Gastrocnemius medialis (tissue), 4 donors: Measurements from ENCODE around the gene EPHX1.

Experiments
- CTCF ChIP-seq, 5 experiments: fragments of 450-650 bp in 3 of 5; fragments of 200-600 bp in 2 of 5; sonication (generic) in 2 of 5; IDR thresholded peaks in 4 of 5; conservative IDR thresholded peaks in 1 of 5; 1 replicate in 4 of 5; 2 replicates in 1 of 5; pipeline ENCODE4 v1.5.1; 2016 to 2019; ENCODE audit warnings: antibody characterized with exemption in 5 of 5, mild to moderate bottlenecking in 3 of 5, moderate library complexity in 3 of 5
- POLR2A ChIP-seq, 2 donors: fragments of 450-650 bp; IDR thresholded peaks; one replicate each; pipeline ENCODE4 v1.6.1; 2017; ENCODE audit warnings: antibody characterized with exemption in 2 of 2, mild to moderate bottlenecking in 2 of 2, moderate library complexity in 2 of 2

- TF ChIP-seq CTCF (IDR thresholded peaks at IDR 0.05 in 4 of 5, conservative IDR thresholded peaks at IDR 0.05 in 1 of 5): no peak
- no peak for TF ChIP-seq POLR2A (IDR thresholded peaks at IDR 0.05)
Measured at GRCh38 chr1:225774281-225775147, 35.4 kb upstream of the EPHX1 start.
